ENCODE data around the gene ITGA5. TPM values are rescaled to one million over a fixed set of nuclear protein-coding genes. Genes with fewer than 3 reads are reported as not detected.

Gene ITGA5
- total RNA-seq, 1 donor from 2014 or later, result 51.6 TPM

GRCh38 chr12:54415221-54415929, 3.7 kb downstream of the ITGA5 start:
- ATAC-seq (ENCODE audit: poor library complexity), result no peak
- no peak for DNase-seq
- intact Hi-C loops (cut with DNase I), result no loop called here

- DNase-seq, result peak; percentile 80
- intact Hi-C loops (cut with DNase I), result no loop called here
- peak; percentile 32 for ATAC-seq (ENCODE audit: poor library complexity)
Observed at GRCh38 chr12:54413284-54414190, 5.5 kb downstream of the ITGA5 start.

- ATAC-seq (ENCODE audit: poor library complexity) (peak; percentile 54), DNase-seq (no peak)
- intact Hi-C loops (cut with DNase I), result no loop called here
Observed at GRCh38 chr12:54412786-54413185, 6.3 kb downstream of the ITGA5 start.

GRCh38 chr12:54412348-54412747, 6.7 kb downstream of the ITGA5 start:
- ATAC-seq (ENCODE audit: poor library complexity) (peak; percentile 2), DNase-seq (no peak)
- intact Hi-C loops (cut with DNase I), result no loop called here

- DNase-seq, result peak; percentile 77
- intact Hi-C loops (cut with DNase I), result no loop called here
- ATAC-seq (ENCODE audit: poor library complexity), result peak; percentile 47
Observed at GRCh38 chr12:54411391-54412241, 7.5 kb downstream of the ITGA5 start.

GRCh38 chr12:54409267-54409666, 9.8 kb downstream of the ITGA5 start:
- ATAC-seq (ENCODE audit: poor library complexity) (no peak), DNase-seq (no peak)
- intact Hi-C loops (cut with DNase I), result no loop called here

- ATAC-seq (ENCODE audit: poor library complexity) (peak; percentile 51), DNase-seq (no peak)
- intact Hi-C loops (cut with DNase I), result no loop called here
Observed at GRCh38 chr12:54407183-54407905, 11.7 kb downstream of the ITGA5 start.

- intact Hi-C loops (cut with DNase I), result no loop called here
- no peak for ATAC-seq (ENCODE audit: poor library complexity)
- no peak for DNase-seq
Observed at GRCh38 chr12:54405573-54405972, 13.5 kb downstream of the ITGA5 start.

- intact Hi-C loops (cut with DNase I), result no loop called here
- DNase-seq, result peak; percentile 33
- no peak for ATAC-seq (ENCODE audit: poor library complexity)
Observed at GRCh38 chr12:54405106-54405505, 14.0 kb downstream of the ITGA5 start.

- ATAC-seq (ENCODE audit: poor library complexity) (peak; percentile 20), DNase-seq (peak; percentile 39)
Observed at GRCh38 chr12:54404061-54405004, 14.7 kb downstream of the ITGA5 start.

GRCh38 chr12:54401119-54401518, 17.9 kb downstream of the ITGA5 start:
- intact Hi-C loops (cut with DNase I), result loop anchor here (2.0 kb wide), 1 partner anchor 38 kb away; no protein-coding TSS in a partner anchor
- ATAC-seq (ENCODE audit: poor library complexity) (no peak), DNase-seq (peak; percentile 22)

More at GRCh38 chr12:54404061-54405004, 14.7 kb downstream of the ITGA5 start:
- intact Hi-C loops (cut with DNase I), result no loop called here

GRCh38 chr12:54398995-54399793, 19.9 kb downstream of the ITGA5 start:
- ATAC-seq (ENCODE audit: poor library complexity) (peak; percentile 85), DNase-seq (peak; percentile 92)
- intact Hi-C loops (cut with DNase I), result no loop called here

- DNase-seq, result no peak
- ATAC-seq (ENCODE audit: poor library complexity), result no peak
- intact Hi-C loops (cut with DNase I), result no loop called here
Observed at GRCh38 chr12:54398218-54398617, 20.8 kb downstream of the ITGA5 start.

GRCh38 chr12:54397157-54397556, 21.9 kb downstream of the ITGA5 start:
- DNase-seq (peak; percentile 6), ATAC-seq (ENCODE audit: poor library complexity) (no peak)
- intact Hi-C loops (cut with DNase I), result no loop called here

GRCh38 chr12:54395545-54395944, 23.5 kb downstream of the ITGA5 start:
- ATAC-seq (ENCODE audit: poor library complexity) (no peak), DNase-seq (no peak)
- intact Hi-C loops (cut with DNase I), result no loop called here

- intact Hi-C loops (cut with DNase I), result no loop called here
- ATAC-seq (ENCODE audit: poor library complexity) (no peak), DNase-seq (no peak)
Observed at GRCh38 chr12:54394986-54395385, 24.1 kb downstream of the ITGA5 start.

Data from Right ventricle myocardium superior (tissue), 1 donor.